ENCODE data around the gene LBX2. TPM values are rescaled to one million over a fixed set of nuclear protein-coding genes. Genes with fewer than 3 reads are reported as not detected.
"Not testable (repeated sequence)": the region's sequence is repeated elsewhere in the genome, so short reads cannot be mapped to it uniquely, and the experiment has no call there.

LBX2 gene
- total RNA-seq, 4 donors from 2014 or later = 0.59 TPM; not detected in 3

- peaks cover 0 to 20% of the 10 kb centered on the region in 2 donors for H3K36me3 ChIP-seq
- H3K27ac ChIP-seq = peak overlapping the region; percentile 84 to 93 (median 89)
- H3K9me3 ChIP-seq = no peaks in the 10 kb centered on the region
- H3K4me1 ChIP-seq = peaks cover 13 to 16% of the 10 kb centered on the region in 2 donors
- TF ChIP-seq CTCF (IDR thresholded peaks at IDR 0.05 in 4 of 5, conservative IDR thresholded peaks at IDR 0.05 in 1 of 5) (no peak), POLR2A (IDR thresholded peaks at IDR 0.05) (no peak)
- in situ Hi-C loops (cut with MboI; ENCODE audit: low sequenced_read_pairs in 4 of 4) (loop anchor here in 1 of 4 donors (25.0 kb wide), 1 partner anchor 373 kb away; the partner anchor contains the start of gene HK2), intact Hi-C loops (cut with DNase I; ENCODE audit: low total_unique reads) (no loop called here)
- ATAC-seq = no peak
- no peak for DNase-seq
- no peaks in the 10 kb centered on the region for H3K27me3 ChIP-seq
- H3K4me3 ChIP-seq = peak overlapping the region; percentile 91 to 95 (median 94)
Measured at GRCh38 chr2:74464406-74464805, 35.0 kb downstream of the LBX2 start.

DNA sequence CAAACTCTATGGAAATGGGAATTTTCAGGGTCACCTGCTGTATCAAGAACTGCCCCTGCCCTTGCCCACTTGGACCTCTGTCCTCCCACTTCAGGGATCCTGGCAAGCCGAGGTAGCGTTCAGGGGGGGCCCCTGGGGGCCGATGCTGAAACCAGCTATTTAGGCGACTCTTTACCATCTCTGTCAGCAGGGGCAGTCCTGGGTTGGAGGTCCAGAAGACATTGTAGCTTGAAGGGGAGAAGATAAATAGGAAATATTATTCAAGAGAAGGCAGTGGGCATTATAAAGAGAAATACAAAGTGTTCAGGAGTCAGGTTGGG lies 36.7 kb downstream of the LBX2 start:
- intact Hi-C loops (cut with DNase I; ENCODE audit: low total_unique reads) (no loop called here), in situ Hi-C loops (cut with MboI; ENCODE audit: low sequenced_read_pairs in 4 of 4) (loop anchor here in 1 of 4 donors (25.0 kb wide), 1 partner anchor 375 kb away; the partner anchor contains the start of gene HK2)
- ATAC-seq (no peak), DNase-seq (no peak)
- Histone ChIP-seq H3K9me3 (no peaks in the 10 kb centered on the region), H3K36me3 (peaks cover 0 to 20% of the 10 kb centered on the region in 2 donors), H3K27me3 (no peaks in the 10 kb centered on the region), H3K4me1 (peaks cover 19 to 23% of the 10 kb centered on the region in 2 donors), H3K4me3 (no peak overlapping the region), H3K27ac (no peak overlapping the region)
- no peak for TF ChIP-seq POLR2A (IDR thresholded peaks at IDR 0.05)
- TF ChIP-seq CTCF (IDR thresholded peaks at IDR 0.05 in 4 of 5, conservative IDR thresholded peaks at IDR 0.05 in 1 of 5) = no peak

GRCh38 chr2:74462054-74462785 lies 37.2 kb downstream of the LBX2 start:
- ATAC-seq (no peak), DNase-seq (no peak)
- in situ Hi-C loops (cut with MboI; ENCODE audit: low sequenced_read_pairs in 4 of 4) = loop anchor here in 1 of 4 donors (25.0 kb wide), 1 partner anchor 375 kb away; the partner anchor contains the start of gene HK2
- H3K4me1 ChIP-seq = peaks cover 20 to 25% of the 10 kb centered on the region in 2 donors
- no peaks in the 10 kb centered on the region for H3K27me3 ChIP-seq
- intact Hi-C loops (cut with DNase I; ENCODE audit: low total_unique reads) = no loop called here
- TF ChIP-seq CTCF (IDR thresholded peaks at IDR 0.05 in 4 of 5, conservative IDR thresholded peaks at IDR 0.05 in 1 of 5) = no peak
- no peak for TF ChIP-seq POLR2A (IDR thresholded peaks at IDR 0.05)
- no peak overlapping the region for H3K4me3 ChIP-seq
- H3K9me3 ChIP-seq = no peaks in the 10 kb centered on the region
- H3K36me3 ChIP-seq = peaks cover 0 to 20% of the 10 kb centered on the region in 2 donors
- H3K27ac ChIP-seq = no peak overlapping the region

GRCh38 chr2:74461187-74462053 lies 38.0 kb downstream of the LBX2 start:
- H3K4me3 ChIP-seq = no peak overlapping the region
- in situ Hi-C loops (cut with MboI; ENCODE audit: low sequenced_read_pairs in 4 of 4) = loop anchor here in 1 of 4 donors (25.0 kb wide), 1 partner anchor 376 kb away; the partner anchor contains the start of gene HK2
- H3K36me3 ChIP-seq = peaks cover 0 to 23% of the 10 kb centered on the region in 2 donors
- no peaks in the 10 kb centered on the region for H3K9me3 ChIP-seq
- ATAC-seq (no peak), DNase-seq (no peak)
- no peak for TF ChIP-seq CTCF (IDR thresholded peaks at IDR 0.05 in 4 of 5, conservative IDR thresholded peaks at IDR 0.05 in 1 of 5)
- TF ChIP-seq POLR2A (IDR thresholded peaks at IDR 0.05) = no peak
- no peaks in the 10 kb centered on the region for H3K27me3 ChIP-seq
- H3K4me1 ChIP-seq = peaks cover 25 to 30% of the 10 kb centered on the region in 2 donors
- no peak overlapping the region for H3K27ac ChIP-seq
- intact Hi-C loops (cut with DNase I; ENCODE audit: low total_unique reads) = no loop called here

- peaks cover 31 to 34% of the 10 kb centered on the region in 2 donors for H3K4me1 ChIP-seq
- H3K9me3 ChIP-seq; H3K27ac ChIP-seq; DNase-seq; H3K4me3 ChIP-seq; H3K27me3 ChIP-seq; intact Hi-C loops (cut with DNase I; ENCODE audit: low total_unique reads); ATAC-seq: not testable (repeated sequence)
- peaks cover 0 to 29% of the 10 kb centered on the region in 2 donors for H3K36me3 ChIP-seq
- in situ Hi-C loops (cut with MboI; ENCODE audit: low sequenced_read_pairs in 4 of 4) = loop anchor here in 1 of 4 donors (25.0 kb wide), 1 partner anchor 377 kb away; the partner anchor contains the start of gene HK2
Measured at GRCh38 chr2:74460187-74460586, 39.2 kb downstream of the LBX2 start.

- Histone ChIP-seq H3K4me1 (peaks cover 31 to 35% of the 10 kb centered on the region in 2 donors), H3K36me3 (peaks cover 0 to 29% of the 10 kb centered on the region in 2 donors)
- not testable (repeated sequence) for H3K27ac ChIP-seq, DNase-seq, H3K4me3 ChIP-seq, H3K27me3 ChIP-seq, ATAC-seq, H3K9me3 ChIP-seq
- in situ Hi-C loops (cut with MboI; ENCODE audit: low sequenced_read_pairs in 4 of 4) = loop anchor here in 1 of 4 donors (25.0 kb wide), 1 partner anchor 378 kb away; the partner anchor contains the start of gene HK2
- intact Hi-C loops (cut with DNase I; ENCODE audit: low total_unique reads) = loop anchor here (10.0 kb wide), 3 partner anchors 265 to 1225 kb away; partner anchors contain the start of genes CCT7, HK2, MTHFD2 and PRADC1
Measured at GRCh38 chr2:74459503-74460118, 39.8 kb downstream of the LBX2 start.
